ENCODE data around the gene PRDM11. TPM values are rescaled to one million over a fixed set of nuclear protein-coding genes. Genes with fewer than 3 reads are reported as not detected.

Gene PRDM11
- 4.0 and 4.9 TPM in 2 replicates for total RNA-seq (2022)
- Bru-seq, nascent RNA = percentile 36 among the genes with signal in this experiment
- percentile 27 among the genes with signal in this experiment for BruChase-seq, experiment 1, labeled RNA remaining after a 6-hour chase
- BruChase-seq, experiment 2, labeled RNA remaining after a 2-hour chase = percentile 35 among the genes with signal in this experiment
- long read RNA-seq, partial matches to known transcripts = 0 of 3 reads
- long read RNA-seq, other reads (novel, unspliced or antisense) = 3 of 3 reads

DNA sequence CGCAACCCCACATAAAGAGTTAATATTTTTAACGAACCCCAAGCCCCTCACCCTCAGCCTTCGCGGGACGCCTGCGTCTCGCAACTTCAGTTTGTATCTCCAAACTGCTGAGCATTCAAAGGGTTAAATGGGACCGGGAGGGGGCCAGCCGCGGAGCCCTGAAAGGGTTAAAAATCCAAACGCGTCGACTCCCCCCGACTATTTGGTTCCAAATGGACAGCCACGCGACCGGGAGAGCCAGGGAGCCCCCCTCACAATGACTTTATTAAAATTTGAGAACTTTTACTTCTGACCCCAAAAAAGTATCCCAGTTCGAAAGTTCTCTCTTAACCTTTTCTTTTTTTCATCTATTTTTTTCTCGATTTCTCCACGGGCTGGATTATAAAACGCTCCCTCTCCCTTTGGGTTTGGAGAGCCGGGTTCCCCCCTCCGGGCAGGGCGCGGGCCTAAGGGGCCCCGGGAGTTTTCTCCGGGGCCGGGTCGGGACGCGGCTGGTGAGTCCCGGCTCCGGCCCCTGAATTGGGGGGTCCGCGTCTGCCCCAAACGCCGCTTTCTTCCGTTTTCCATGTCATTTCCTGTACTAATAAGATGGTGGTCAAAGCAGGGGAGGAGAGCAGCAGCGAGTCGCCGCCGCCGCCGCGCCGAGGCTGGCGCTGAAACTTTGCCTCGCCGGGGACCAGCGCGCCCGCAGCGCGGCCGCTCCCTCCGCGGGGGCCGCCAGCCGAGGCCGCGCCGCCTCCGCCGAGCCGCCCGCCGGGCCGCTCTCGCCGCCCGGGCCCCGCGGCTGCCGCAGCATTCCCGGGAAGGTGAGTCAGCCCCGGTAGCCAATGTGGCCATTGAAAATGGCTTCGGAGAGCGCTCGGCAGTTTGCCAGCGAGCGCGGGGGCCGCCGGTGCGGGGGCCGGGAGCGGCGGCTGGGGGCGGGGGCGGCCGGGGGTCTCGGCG, at the start of gene PRDM11:
TSS of gene PRDM11 (plus strand) at position 568 of the 945 bp plus-strand sequence. CDS start 35,128 bp downstream, outside the sequence.
- Mint-ChIP-seq H3K36me3 (ENCODE audit: insufficient read depth, unreplicated experiment) (no peaks in the 10 kb centered on the region), H3K27me3 (ENCODE audit: insufficient read depth, unreplicated experiment) (peaks cover 5% of the 10 kb centered on the region), H3K4me3 (ENCODE audit: unreplicated experiment) (peak within 1 kb of the TSS; percentile 85), H3K4me1 (ENCODE audit: insufficient read depth, unreplicated experiment) (peaks cover 11% of the 10 kb centered on the region), H3K27ac (ENCODE audit: low read depth, unreplicated experiment) (peak within 1 kb of the TSS; percentile 96), H3K9me3 (ENCODE audit: unreplicated experiment) (no peaks in the 10 kb centered on the region)
- peak; percentile 72 for DNase-seq (ENCODE audit: unreplicated experiment)
- intact Hi-C loops (cut with micrococcal nuclease) = loop anchor here (1.0 kb wide), 1 partner anchor 35 kb away; no protein-coding TSS in a partner anchor
- TF ChIP-seq, protein P1, sequence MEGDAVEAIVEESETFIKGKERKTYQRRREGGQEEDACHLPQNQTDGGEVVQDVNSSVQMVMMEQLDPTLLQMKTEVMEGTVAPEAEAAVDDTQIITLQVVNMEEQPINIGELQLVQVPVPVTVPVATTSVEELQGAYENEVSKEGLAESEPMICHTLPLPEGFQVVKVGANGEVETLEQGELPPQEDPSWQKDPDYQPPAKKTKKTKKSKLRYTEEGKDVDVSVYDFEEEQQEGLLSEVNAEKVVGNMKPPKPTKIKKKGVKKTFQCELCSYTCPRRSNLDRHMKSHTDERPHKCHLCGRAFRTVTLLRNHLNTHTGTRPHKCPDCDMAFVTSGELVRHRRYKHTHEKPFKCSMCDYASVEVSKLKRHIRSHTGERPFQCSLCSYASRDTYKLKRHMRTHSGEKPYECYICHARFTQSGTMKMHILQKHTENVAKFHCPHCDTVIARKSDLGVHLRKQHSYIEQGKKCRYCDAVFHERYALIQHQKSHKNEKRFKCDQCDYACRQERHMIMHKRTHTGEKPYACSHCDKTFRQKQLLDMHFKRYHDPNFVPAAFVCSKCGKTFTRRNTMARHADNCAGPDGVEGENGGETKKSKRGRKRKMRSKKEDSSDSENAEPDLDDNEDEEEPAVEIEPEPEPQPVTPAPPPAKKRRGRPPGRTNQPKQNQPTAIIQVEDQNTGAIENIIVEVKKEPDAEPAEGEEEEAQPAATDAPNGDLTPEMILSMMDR (IDR thresholded peaks at IDR 0.05; ENCODE audit: unreplicated experiment) = no peak
- BruUV-seq (replicated peaks) = TSS peak; percentile 92
- ChIA-PET CTCF (no interaction called here), POLR2A (interaction anchor here (1.0 kb wide), 1 partner anchor 12 kb away, joined by 6 read pairs; no protein-coding TSS in a partner anchor)

DNA sequence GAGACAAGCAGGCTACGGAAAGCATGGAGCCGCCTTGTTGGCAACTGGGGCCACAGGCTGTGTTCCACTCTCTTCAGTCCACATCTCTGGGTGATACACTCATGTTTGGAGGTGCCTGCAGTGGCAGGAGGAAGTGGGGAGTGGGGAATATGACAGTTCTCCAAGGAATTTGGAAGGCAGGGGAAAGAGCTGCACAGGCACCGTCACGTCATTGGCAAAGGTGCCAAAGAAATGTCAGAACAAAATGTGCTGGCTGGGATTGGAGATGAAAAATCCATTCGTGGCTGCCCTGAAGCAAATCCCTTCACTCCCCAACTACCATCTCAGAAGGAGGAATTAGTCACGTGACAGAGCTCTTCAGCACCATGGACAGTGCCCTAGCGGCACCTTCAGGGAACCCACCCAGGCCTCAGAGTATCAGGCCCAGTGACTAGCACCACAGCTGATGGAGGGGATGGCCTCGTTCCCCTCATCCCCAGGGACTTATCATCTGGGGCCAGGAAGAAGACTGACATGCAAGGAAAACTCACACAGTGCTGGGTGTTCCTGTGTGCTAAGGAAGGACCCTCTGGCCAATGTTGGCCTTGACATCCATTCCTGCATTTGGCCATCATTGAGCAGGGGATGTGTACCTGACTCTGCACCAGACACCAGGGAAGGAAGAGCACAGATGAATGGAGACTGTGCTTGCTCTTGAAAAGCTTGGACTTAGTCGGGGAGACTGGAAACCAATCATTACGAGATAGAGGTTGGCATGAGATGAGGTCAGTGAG, 48.5 kb upstream of the PRDM11 start:
- DNase-seq (ENCODE audit: unreplicated experiment) = peak; percentile 80
- POLR2A ChIA-PET = interaction anchor here (0.6 to 3.0 kb wide), 18 partner anchors 9 to 707 kb away, joined by 3 to 17 read pairs (median 4); partner anchors contain the start of genes SLC35C1 and TP53I11
- BruUV-seq (replicated peaks) = no TSS peak
- Mint-ChIP-seq H3K4me1 (ENCODE audit: insufficient read depth, unreplicated experiment) (peaks cover 42% of the 10 kb centered on the region), H3K36me3 (ENCODE audit: insufficient read depth, unreplicated experiment) (peaks cover 12% of the 10 kb centered on the region), H3K27me3 (ENCODE audit: insufficient read depth, unreplicated experiment) (no peaks in the 10 kb centered on the region), H3K4me3 (ENCODE audit: unreplicated experiment) (no peak overlapping the region), H3K27ac (ENCODE audit: low read depth, unreplicated experiment) (no peak overlapping the region), H3K9me3 (ENCODE audit: unreplicated experiment) (peaks cover 8% of the 10 kb centered on the region)
- intact Hi-C loops (cut with micrococcal nuclease) = loop anchor here (1.0 to 5.0 kb wide), 2 partner anchors 9 to 484 kb away; no protein-coding TSS in a partner anchor
- CTCF ChIA-PET = interaction anchor here (0.6 to 22.3 kb wide), 16 partner anchors 7 to 495 kb away, joined by 3 to 1181 read pairs (median 3); no protein-coding TSS in a partner anchor
- TF ChIP-seq, protein P1 (IDR thresholded peaks at IDR 0.05; ENCODE audit: unreplicated experiment) = no peak

DNA sequence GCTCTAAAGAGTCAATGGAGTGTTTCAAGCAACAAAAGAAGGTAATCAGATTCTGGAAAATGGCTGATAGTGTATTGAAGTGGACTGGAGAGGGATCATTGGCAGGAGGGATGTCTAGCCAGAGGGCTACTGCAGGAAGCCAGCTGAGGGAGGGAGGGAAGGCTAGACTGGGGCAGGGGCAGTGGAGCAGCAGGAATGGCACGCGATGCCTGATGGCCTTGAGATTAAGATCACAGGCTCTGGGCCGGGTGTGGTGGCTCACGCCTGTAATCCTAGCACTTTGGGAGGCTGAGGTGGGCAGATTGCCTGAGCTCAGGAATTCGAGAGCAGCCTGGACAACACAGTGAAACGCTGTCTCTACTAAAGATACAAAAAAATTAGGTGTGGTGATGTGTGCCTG, 47.5 kb upstream of the PRDM11 start:
- no peaks in the 10 kb centered on the region for H3K27me3 Mint-ChIP-seq (ENCODE audit: insufficient read depth, unreplicated experiment)
- no peak overlapping the region for H3K27ac Mint-ChIP-seq (ENCODE audit: low read depth, unreplicated experiment)
- CTCF ChIA-PET = interaction anchor here (1.0 to 22.3 kb wide), 5 partner anchors 9 to 233 kb away, joined by 3 to 1181 read pairs (median 4); no protein-coding TSS in a partner anchor
- H3K9me3 Mint-ChIP-seq (ENCODE audit: unreplicated experiment) = peaks cover 8% of the 10 kb centered on the region
- peaks cover 8% of the 10 kb centered on the region for H3K36me3 Mint-ChIP-seq (ENCODE audit: insufficient read depth, unreplicated experiment)
- TF ChIP-seq, protein P1 (IDR thresholded peaks at IDR 0.05; ENCODE audit: unreplicated experiment) = no peak
- intact Hi-C loops (cut with micrococcal nuclease) = loop anchor here (5.0 kb wide), 1 partner anchor 483 kb away; no protein-coding TSS in a partner anchor
- no peak overlapping the region for H3K4me3 Mint-ChIP-seq (ENCODE audit: unreplicated experiment)
- H3K4me1 Mint-ChIP-seq (ENCODE audit: insufficient read depth, unreplicated experiment) = peaks cover 41% of the 10 kb centered on the region
- POLR2A ChIA-PET = interaction anchor here (0.7 to 3.0 kb wide), 7 partner anchors 10 to 706 kb away, joined by 3 to 17 read pairs (median 11); partner anchors contain the start of gene SLC35C1
- BruUV-seq (replicated peaks) = no TSS peak
- DNase-seq (ENCODE audit: unreplicated experiment) = no peak

Data from MCF 10A (cell line).